Stimulated activated CD8-positive, alpha-beta memory T cell treated with anti-CD3 and anti-CD28 coated beads, Interleukin-15, amount 100 ng/mL, for 24 hours (primary cell): ENCODE results near the gene L3MBTL3.

ENCODE experiments used
- DNase-seq: peaks from one replicate; pipeline ENCODE4 v3.0.0-alpha.2; 2020; ENCODE audit warnings: low read depth

L3MBTL3 gene

GRCh38 chr6:130027948-130028347, 9.6 kb downstream of the L3MBTL3 start:
- no peak for DNase-seq

GRCh38 chr6:130029163-130029562, 10.8 kb downstream of the L3MBTL3 start:
- no peak for DNase-seq

GRCh38 chr6:130032758-130033340, 14.5 kb downstream of the L3MBTL3 start:
- no peak for DNase-seq

- DNase-seq, result no peak
Observed at GRCh38 chr6:130033949-130034348, 15.6 kb downstream of the L3MBTL3 start.

GRCh38 chr6:130034378-130035146, 16.2 kb downstream of the L3MBTL3 start:
- no peak for DNase-seq

GRCh38 chr6:130035211-130035610, 16.8 kb downstream of the L3MBTL3 start:
- DNase-seq, result no peak

GRCh38 chr6:130037207-130037811, 18.9 kb downstream of the L3MBTL3 start:
- DNase-seq, result no peak

- no peak for DNase-seq
Observed at GRCh38 chr6:130041594-130041993, 23.2 kb downstream of the L3MBTL3 start.

GRCh38 chr6:130043344-130043743, 25.0 kb downstream of the L3MBTL3 start:
- no peak for DNase-seq

- DNase-seq, result no peak
Observed at GRCh38 chr6:130045622-130046021, 27.2 kb downstream of the L3MBTL3 start.

- no peak for DNase-seq
Observed at GRCh38 chr6:130046671-130047070, 28.3 kb downstream of the L3MBTL3 start.

- DNase-seq, result no peak
Observed at GRCh38 chr6:130047088-130047995, 29.0 kb downstream of the L3MBTL3 start.

- DNase-seq, result no peak
Observed at GRCh38 chr6:130050230-130050629, 31.8 kb downstream of the L3MBTL3 start.

GRCh38 chr6:130054725-130055124, 36.3 kb downstream of the L3MBTL3 start:
- DNase-seq, result no peak

- DNase-seq, result no peak
Observed at GRCh38 chr6:130055271-130055670, 36.9 kb downstream of the L3MBTL3 start.

GRCh38 chr6:130057495-130057894, 39.1 kb downstream of the L3MBTL3 start:
- DNase-seq, result no peak

GRCh38 chr6:130063806-130064205, 45.4 kb downstream of the L3MBTL3 start:
- no peak for DNase-seq

GRCh38 chr6:130065609-130066156, 47.3 kb downstream of the L3MBTL3 start:
- no peak for DNase-seq

GRCh38 chr6:130069485-130069884, 51.1 kb downstream of the L3MBTL3 start:
- no peak for DNase-seq

GRCh38 chr6:130070326-130070725, 51.9 kb downstream of the L3MBTL3 start:
- DNase-seq, result no peak

GRCh38 chr6:130070792-130071191, 52.4 kb downstream of the L3MBTL3 start:
- DNase-seq, result no peak

- no peak for DNase-seq
Observed at GRCh38 chr6:130075879-130076460, 57.6 kb downstream of the L3MBTL3 start.
